ENCODE data around the gene COL4A5.
"Not testable (repeated sequence)": the region's sequence is repeated elsewhere in the genome, so short reads cannot be mapped to it uniquely, and the experiment has no call there.

The COL4A5 gene

GRCh38 chrX:108456971-108457477 is 17.4 kb downstream of the COL4A5 start:
- DNase-seq, result no peak

- DNase-seq, result no peak
These were observed 25.0 kb downstream of the COL4A5 start for GRCh38 chrX:108464604-108465003.

GRCh38 chrX:108468486-108468885 is 28.8 kb downstream of the COL4A5 start:
- DNase-seq, result no peak

- DNase-seq, result no peak
These were observed 34.3 kb downstream of the COL4A5 start for GRCh38 chrX:108473979-108474378.

- DNase-seq, result not testable (repeated sequence)
These were observed 41.9 kb downstream of the COL4A5 start for GRCh38 chrX:108481528-108481927.

GRCh38 chrX:108484251-108484650 is 44.6 kb downstream of the COL4A5 start:
- DNase-seq, result no peak

GRCh38 chrX:108485960-108486359 is 46.3 kb downstream of the COL4A5 start:
- no peak for DNase-seq

GRCh38 chrX:108494406-108495090 is 54.9 kb downstream of the COL4A5 start:
- DNase-seq, result no peak

GRCh38 chrX:108511721-108512120 is 72.1 kb downstream of the COL4A5 start:
- DNase-seq, result no peak

- no peak for DNase-seq
These were observed 76.5 kb downstream of the COL4A5 start for GRCh38 chrX:108516184-108516583.

GRCh38 chrX:108527724-108528123 is 88.1 kb downstream of the COL4A5 start:
- DNase-seq, result no peak

GRCh38 chrX:108537005-108537404 is 97.4 kb downstream of the COL4A5 start:
- peak; percentile 9 for DNase-seq

GRCh38 chrX:108541286-108541685 is 101.6 kb downstream of the COL4A5 start:
- DNase-seq, result no peak

GRCh38 chrX:108557580-108557979 is 117.9 kb downstream of the COL4A5 start:
- no peak for DNase-seq

- no peak for DNase-seq
These were observed 118.6 kb downstream of the COL4A5 start for GRCh38 chrX:108558217-108558616.

- DNase-seq, result no peak
These were observed 133.5 kb downstream of the COL4A5 start for GRCh38 chrX:108573136-108573535.

- DNase-seq, result no peak
These were observed 142.5 kb downstream of the COL4A5 start for GRCh38 chrX:108582151-108582550.

GRCh38 chrX:108584617-108585211 is 145.1 kb downstream of the COL4A5 start:
- DNase-seq, result no peak

GRCh38 chrX:108590496-108590895 is 150.9 kb downstream of the COL4A5 start:
- DNase-seq, result no peak

- DNase-seq, result no peak
These were observed 161.6 kb downstream of the COL4A5 start for GRCh38 chrX:108601276-108601675.

GRCh38 chrX:108610141-108610540 is 170.5 kb downstream of the COL4A5 start:
- no peak for DNase-seq

GRCh38 chrX:108614616-108615015 is 175.0 kb downstream of the COL4A5 start:
- DNase-seq, result no peak

GRCh38 chrX:108640817-108641216 is 201.2 kb downstream of the COL4A5 start:
- no peak for DNase-seq

- no peak for DNase-seq
These were observed 202.1 kb downstream of the COL4A5 start for GRCh38 chrX:108641589-108642272.

Measured in NCI-H1694 (cell line).